ENCODE data around the gene ATAT1.

Gene ATAT1

GRCh38 chr6:30611856-30612194 is 14.8 kb upstream of the ATAT1 start:
- Histone ChIP-seq H4K20me1 (ENCODE audit: insufficient read depth, low read length) (peaks cover 23% of the 10 kb centered on the region), H3K27ac (ENCODE audit: low read length) (no peak overlapping the region), H3K9me3 (ENCODE audit: insufficient read depth, low read length) (no peaks in the 10 kb centered on the region), H3K79me2 (ENCODE audit: low read length) (peaks cover 60% of the 10 kb centered on the region), H3K4me2 (ENCODE audit: low read length) (no peak overlapping the region), H3K36me3 (replicated peaks; ENCODE audit: low read depth, low read length) (peaks cover 75% of the 10 kb centered on the region), H3K27me3 (ENCODE audit: low read depth, low read length) (no peaks in the 10 kb centered on the region), H3K9ac (ENCODE audit: low read length) (no peak overlapping the region), H2AFZ (ENCODE audit: low read depth, low read length) (no peak overlapping the region), H3K4me3 (ENCODE audit: low read length) (no peak overlapping the region), H3K4me1 (ENCODE audit: low read length) (peaks cover 22% of the 10 kb centered on the region)
- TF ChIP-seq EZH2phosphoT487 (IDR thresholded peaks at IDR 0.05; ENCODE audit: low read depth) (no peak), CTCF (IDR thresholded peaks at IDR 0.05; ENCODE audit: low read depth, low read length) (no peak)

GRCh38 chr6:30612213-30612612 is 14.5 kb upstream of the ATAT1 start:
- Histone ChIP-seq H4K20me1 (ENCODE audit: insufficient read depth, low read length) (peaks cover 23% of the 10 kb centered on the region), H3K27ac (ENCODE audit: low read length) (no peak overlapping the region)

GRCh38 chr6:30612687-30613248 is 13.9 kb upstream of the ATAT1 start:
- peaks cover 20% of the 10 kb centered on the region for H3K4me1 ChIP-seq (ENCODE audit: low read length)
- no peak overlapping the region for H3K4me2 ChIP-seq (ENCODE audit: low read length)
- H3K9ac ChIP-seq (ENCODE audit: low read length) = no peak overlapping the region
- H3K79me2 ChIP-seq (ENCODE audit: low read length) = peaks cover 64% of the 10 kb centered on the region
- H3K27me3 ChIP-seq (ENCODE audit: low read depth, low read length) = no peaks in the 10 kb centered on the region
- H3K36me3 ChIP-seq (replicated peaks; ENCODE audit: low read depth, low read length) = peaks cover 70% of the 10 kb centered on the region
- H3K4me3 ChIP-seq (ENCODE audit: low read length) = no peak overlapping the region
- no peak overlapping the region for H2AFZ ChIP-seq (ENCODE audit: low read depth, low read length)
- H3K9me3 ChIP-seq (ENCODE audit: insufficient read depth, low read length) = no peaks in the 10 kb centered on the region
- H4K20me1 ChIP-seq (ENCODE audit: insufficient read depth, low read length) = peaks cover 23% of the 10 kb centered on the region
- 0 out of 2 replicates have a peak overlapping the region, but pooled peaks have one; percentile 87 for H3K27ac ChIP-seq (ENCODE audit: low read length)
- TF ChIP-seq EZH2phosphoT487 (IDR thresholded peaks at IDR 0.05; ENCODE audit: low read depth) (no peak), CTCF (IDR thresholded peaks at IDR 0.05; ENCODE audit: low read depth, low read length) (no peak)

More at GRCh38 chr6:30612213-30612612, 14.5 kb upstream of the ATAT1 start:
- H3K9ac ChIP-seq (ENCODE audit: low read length) = no peak overlapping the region
- H3K4me2 ChIP-seq (ENCODE audit: low read length) = no peak overlapping the region
- H3K9me3 ChIP-seq (ENCODE audit: insufficient read depth, low read length) = no peaks in the 10 kb centered on the region
- H3K4me1 ChIP-seq (ENCODE audit: low read length) = peaks cover 20% of the 10 kb centered on the region
- no peak overlapping the region for H2AFZ ChIP-seq (ENCODE audit: low read depth, low read length)
- no peak overlapping the region for H3K4me3 ChIP-seq (ENCODE audit: low read length)
- no peaks in the 10 kb centered on the region for H3K27me3 ChIP-seq (ENCODE audit: low read depth, low read length)
- TF ChIP-seq EZH2phosphoT487 (IDR thresholded peaks at IDR 0.05; ENCODE audit: low read depth) = no peak
- peak; percentile 9; the same call in 1 of the 2 replicates for TF ChIP-seq CTCF (IDR thresholded peaks at IDR 0.05; ENCODE audit: low read depth, low read length)
- H3K36me3 ChIP-seq (replicated peaks; ENCODE audit: low read depth, low read length) = peaks cover 75% of the 10 kb centered on the region
- peaks cover 63% of the 10 kb centered on the region for H3K79me2 ChIP-seq (ENCODE audit: low read length)

- no peaks in the 10 kb centered on the region for H3K9me3 ChIP-seq (ENCODE audit: insufficient read depth, low read length)
- H3K4me2 ChIP-seq (ENCODE audit: low read length) = peak overlapping the region; percentile 99
- H3K27me3 ChIP-seq (ENCODE audit: low read depth, low read length) = no peaks in the 10 kb centered on the region
- peaks cover 71% of the 10 kb centered on the region for H3K79me2 ChIP-seq (ENCODE audit: low read length)
- H3K27ac ChIP-seq (ENCODE audit: low read length) = peak overlapping the region; percentile 87
- TF ChIP-seq CTCF (IDR thresholded peaks at IDR 0.05; ENCODE audit: low read depth, low read length) (no peak), EZH2phosphoT487 (IDR thresholded peaks at IDR 0.05; ENCODE audit: low read depth) (no peak)
- H4K20me1 ChIP-seq (ENCODE audit: insufficient read depth, low read length) = peaks cover 23% of the 10 kb centered on the region
- no peak overlapping the region for H3K4me3 ChIP-seq (ENCODE audit: low read length)
- H3K9ac ChIP-seq (ENCODE audit: low read length) = 0 out of 2 replicates have a peak overlapping the region, but pooled peaks have one; percentile 100
- peaks cover 21% of the 10 kb centered on the region for H3K4me1 ChIP-seq (ENCODE audit: low read length)
- H3K36me3 ChIP-seq (replicated peaks; ENCODE audit: low read depth, low read length) = peaks cover 69% of the 10 kb centered on the region
- H2AFZ ChIP-seq (ENCODE audit: low read depth, low read length) = no peak overlapping the region
Observed at GRCh38 chr6:30613251-30614043, 13.2 kb upstream of the ATAT1 start.

Data from OCI-LY3 (cell line).